ENCODE data around the gene PRKCB. TPM values are rescaled to one million over a fixed set of nuclear protein-coding genes. Genes with fewer than 3 reads are reported as not detected.

Gene PRKCB
- polyA plus RNA-seq, 1 experiment = not detected

GRCh38 chr16:23842137-23842600 is 6.4 kb downstream of the PRKCB start:
- POLR2A ChIA-PET = no interaction called here
- Histone ChIP-seq H3K27me3 (ENCODE audit: control insufficient read depth, insufficient read depth, low read length) (peaks cover 10% of the 10 kb centered on the region), H3K36me3 (ENCODE audit: control insufficient read depth, insufficient read depth, low read length) (no peaks in the 10 kb centered on the region), H3K4me3 (ENCODE audit: low read depth, low read length) (no peak overlapping the region)
- CTCF ChIA-PET = no interaction called here
- no peak for DNase-seq (ENCODE audit: low read depth)
- TF ChIP-seq, protein P1, sequence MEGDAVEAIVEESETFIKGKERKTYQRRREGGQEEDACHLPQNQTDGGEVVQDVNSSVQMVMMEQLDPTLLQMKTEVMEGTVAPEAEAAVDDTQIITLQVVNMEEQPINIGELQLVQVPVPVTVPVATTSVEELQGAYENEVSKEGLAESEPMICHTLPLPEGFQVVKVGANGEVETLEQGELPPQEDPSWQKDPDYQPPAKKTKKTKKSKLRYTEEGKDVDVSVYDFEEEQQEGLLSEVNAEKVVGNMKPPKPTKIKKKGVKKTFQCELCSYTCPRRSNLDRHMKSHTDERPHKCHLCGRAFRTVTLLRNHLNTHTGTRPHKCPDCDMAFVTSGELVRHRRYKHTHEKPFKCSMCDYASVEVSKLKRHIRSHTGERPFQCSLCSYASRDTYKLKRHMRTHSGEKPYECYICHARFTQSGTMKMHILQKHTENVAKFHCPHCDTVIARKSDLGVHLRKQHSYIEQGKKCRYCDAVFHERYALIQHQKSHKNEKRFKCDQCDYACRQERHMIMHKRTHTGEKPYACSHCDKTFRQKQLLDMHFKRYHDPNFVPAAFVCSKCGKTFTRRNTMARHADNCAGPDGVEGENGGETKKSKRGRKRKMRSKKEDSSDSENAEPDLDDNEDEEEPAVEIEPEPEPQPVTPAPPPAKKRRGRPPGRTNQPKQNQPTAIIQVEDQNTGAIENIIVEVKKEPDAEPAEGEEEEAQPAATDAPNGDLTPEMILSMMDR (IDR thresholded peaks at IDR 0.05; ENCODE audit: insufficient read depth, low read depth, low read length) = no peak

DNA sequence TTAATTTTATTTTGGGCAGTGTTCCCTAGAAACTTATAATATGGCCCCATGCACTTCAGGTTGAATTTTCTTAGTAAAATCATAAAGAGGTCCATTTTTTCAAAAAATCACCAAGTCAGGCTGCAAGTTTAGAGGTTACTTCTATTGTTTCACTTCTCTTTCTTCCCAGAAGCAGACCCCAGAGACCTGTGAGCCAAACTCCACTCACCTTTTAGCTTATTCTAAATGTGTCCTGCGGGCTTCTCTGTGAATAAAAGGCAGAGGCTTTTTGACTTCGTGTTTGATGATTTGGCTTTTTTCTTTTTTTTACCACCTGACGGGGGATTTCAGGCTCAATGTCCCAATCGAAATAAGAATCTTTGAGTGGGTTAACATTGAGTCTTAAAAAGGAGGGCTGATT is 7.4 kb downstream of the PRKCB start:
- no peaks in the 10 kb centered on the region for H3K36me3 ChIP-seq (ENCODE audit: control insufficient read depth, insufficient read depth, low read length)
- peaks cover under 1% of the 10 kb centered on the region; the same call in 1 of the 2 replicates for H3K27me3 ChIP-seq (ENCODE audit: control insufficient read depth, insufficient read depth, low read length)
- H3K4me3 ChIP-seq (ENCODE audit: low read depth, low read length) = no peak overlapping the region
- DNase-seq (ENCODE audit: low read depth) = no peak
- ChIA-PET POLR2A (no interaction called here), CTCF (no interaction called here)
- TF ChIP-seq, protein P1 (IDR thresholded peaks at IDR 0.05; ENCODE audit: insufficient read depth, low read depth, low read length) = no peak

DNA sequence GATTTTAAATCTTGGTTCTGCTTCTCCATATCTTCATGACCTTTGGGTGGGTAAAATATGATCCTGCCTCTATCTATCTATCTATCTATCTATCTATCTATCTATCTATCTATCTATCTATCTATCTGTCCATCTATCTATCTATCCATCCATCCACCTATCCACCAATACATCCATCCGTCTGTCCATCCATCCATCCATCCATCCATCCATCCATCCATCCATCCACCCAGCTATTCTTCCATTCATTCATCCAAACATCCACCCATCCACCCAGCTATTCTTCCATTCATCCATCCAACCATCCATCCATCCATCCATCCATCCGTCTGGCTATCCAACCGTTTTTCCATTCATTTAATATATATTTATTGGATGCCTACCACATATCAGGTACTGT is 11.5 kb downstream of the PRKCB start:
- H3K27me3 ChIP-seq (ENCODE audit: control insufficient read depth, insufficient read depth, low read length) = no peaks in the 10 kb centered on the region
- TF ChIP-seq, protein P1 (IDR thresholded peaks at IDR 0.05; ENCODE audit: insufficient read depth, low read depth, low read length) = no peak
- DNase-seq (ENCODE audit: low read depth) = no peak
- H3K4me3 ChIP-seq (ENCODE audit: low read depth, low read length) = no peak overlapping the region
- no peaks in the 10 kb centered on the region for H3K36me3 ChIP-seq (ENCODE audit: control insufficient read depth, insufficient read depth, low read length)
- ChIA-PET CTCF (no interaction called here), POLR2A (no interaction called here)

DNA sequence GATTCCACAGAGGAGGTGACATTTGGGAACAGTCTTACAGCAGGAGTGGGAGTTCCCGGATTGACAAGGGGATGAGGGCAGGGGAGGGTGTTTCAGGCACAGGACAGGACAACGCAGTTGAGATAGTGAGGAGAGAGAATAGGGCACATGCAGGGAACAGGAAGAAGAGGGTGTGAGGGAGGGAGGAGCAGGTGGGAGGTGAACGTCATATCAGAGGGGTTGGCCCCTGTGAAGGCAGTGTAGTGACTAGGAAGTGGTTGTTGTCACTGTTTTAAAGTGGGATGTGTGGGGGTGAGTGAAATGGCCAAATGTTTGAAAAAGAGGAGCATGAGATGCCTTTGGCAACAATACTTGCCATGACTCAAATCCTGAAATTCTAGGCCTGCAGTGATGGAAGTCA is 12.2 kb downstream of the PRKCB start:
- Histone ChIP-seq H3K4me3 (ENCODE audit: low read depth, low read length) (no peak overlapping the region), H3K36me3 (ENCODE audit: control insufficient read depth, insufficient read depth, low read length) (no peaks in the 10 kb centered on the region), H3K27me3 (ENCODE audit: control insufficient read depth, insufficient read depth, low read length) (no peaks in the 10 kb centered on the region)
- TF ChIP-seq, protein P1 (IDR thresholded peaks at IDR 0.05; ENCODE audit: insufficient read depth, low read depth, low read length) = no peak
- ChIA-PET POLR2A (no interaction called here), CTCF (no interaction called here)
- no peak for DNase-seq (ENCODE audit: low read depth)

DNA sequence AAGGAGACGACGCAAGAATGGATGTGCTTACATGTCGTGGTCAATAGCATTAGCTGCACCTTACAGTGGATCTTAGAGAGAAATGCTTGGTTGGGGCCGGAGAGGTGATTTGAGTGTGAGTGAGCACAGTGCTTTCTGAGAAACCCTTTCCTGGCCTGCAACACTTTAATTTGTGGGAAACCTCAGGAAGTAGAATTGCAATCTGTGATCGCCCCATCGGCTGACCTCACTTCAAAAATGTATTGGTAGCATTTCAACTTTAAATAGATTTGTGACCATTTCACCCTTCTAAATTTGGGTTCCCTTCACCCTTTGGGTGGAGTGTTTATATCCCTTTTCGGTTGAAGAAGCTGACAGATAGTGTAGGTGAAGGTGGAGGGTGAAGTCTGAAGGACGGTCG is 13.2 kb downstream of the PRKCB start:
- no peak overlapping the region for H3K4me3 ChIP-seq (ENCODE audit: low read depth, low read length)
- no peak for DNase-seq (ENCODE audit: low read depth)
- TF ChIP-seq, protein P1 (IDR thresholded peaks at IDR 0.05; ENCODE audit: insufficient read depth, low read depth, low read length) = no peak
- no peaks in the 10 kb centered on the region for H3K27me3 ChIP-seq (ENCODE audit: control insufficient read depth, insufficient read depth, low read length)
- CTCF ChIA-PET = interaction anchor here (1.1 kb wide), 1 partner anchor 9 kb away, joined by 4 read pairs; no protein-coding TSS in a partner anchor
- POLR2A ChIA-PET = no interaction called here
- H3K36me3 ChIP-seq (ENCODE audit: control insufficient read depth, insufficient read depth, low read length) = no peaks in the 10 kb centered on the region

Measured in BJ (cell line).